H9 (cell line): ENCODE results near the gene RSU1. TPM values are rescaled to one million over a fixed set of nuclear protein-coding genes. Genes with fewer than 3 reads are reported as not detected.

ENCODE experiments used
- DNase-seq: peaks from one replicate; pipeline ENCODE4 v3.0.0-alpha.2; 2017
- H2AFZ ChIP-seq: one replicate; pipeline ENCODE4 v1.6.1; 2013; ENCODE audit warnings: mild to moderate bottlenecking, low read length, control low read depth, moderate library complexity
- H2AK5ac ChIP-seq: 2 replicates; pipeline ENCODE4 v1.6.1; 2013; ENCODE audit warnings: low read length, control low read depth, mixed read lengths; ENCODE audit not compliant: insufficient read length
- H2BK120ac ChIP-seq: one replicate; pipeline ENCODE4 v1.6.1; 2013; ENCODE audit warnings: low read depth, mild to moderate bottlenecking, low read length, control low read depth, inconsistent platforms; ENCODE audit not compliant: poor library complexity, severe bottlenecking
- H2BK12ac ChIP-seq: 2 replicates; pipeline ENCODE4 v1.6.1; 2013; ENCODE audit warnings: low read length, control low read depth, mixed read lengths, low read depth; ENCODE audit not compliant: insufficient read length
- H2BK15ac ChIP-seq: 2 replicates; pipeline ENCODE4 v1.6.1; 2013; ENCODE audit warnings: low read depth, low read length, control low read depth
- H2BK20ac ChIP-seq: one replicate; pipeline ENCODE4 v1.6.1; 2013; ENCODE audit warnings: low read depth, mild to moderate bottlenecking, low read length, control low read depth, inconsistent platforms; ENCODE audit not compliant: poor library complexity, severe bottlenecking
- H2BK5ac ChIP-seq: 2 replicates; pipeline ENCODE4 v1.6.1; 2013; ENCODE audit warnings: low read length, control low read depth, mixed read lengths; ENCODE audit not compliant: insufficient read length
- H3K14ac ChIP-seq: 2 replicates; pipeline ENCODE4 v1.6.1; 2013; ENCODE audit warnings: low read length, control low read depth; ENCODE audit not compliant: insufficient read depth
- H3K18ac ChIP-seq: 2 replicates; pipeline ENCODE4 v1.6.1; 2013; ENCODE audit warnings: low read depth, mild to moderate bottlenecking, mixed read lengths, low read length, control low read depth; ENCODE audit not compliant: insufficient read length
- H3K23ac ChIP-seq: 2 replicates; pipeline ENCODE4 v1.6.1; 2013; ENCODE audit warnings: low read length, control low read depth, mixed read lengths, low read depth; ENCODE audit not compliant: insufficient read length
- H3K23me2 ChIP-seq: 2 replicates; pipeline ENCODE4 v1.6.1; 2013; ENCODE audit warnings: low read depth, mild to moderate bottlenecking, mixed read lengths, low read length, control low read depth; ENCODE audit not compliant: insufficient read length, poor library complexity, severe bottlenecking
- H3K27ac ChIP-seq: 2 replicates; pipeline ENCODE4 v1.5.1; 2013; ENCODE audit warnings: low read length, control low read depth, mixed read lengths, low read depth; ENCODE audit not compliant: insufficient read length
- H3K27me3 ChIP-seq: 2 replicates; pipeline ENCODE4 v1.6.1; 2013; ENCODE audit warnings: low read length, control low read depth, inconsistent platforms; ENCODE audit not compliant: insufficient read depth
- H3K4ac ChIP-seq: 2 replicates; pipeline ENCODE4 v1.6.1; 2013; ENCODE audit warnings: low read depth, mild to moderate bottlenecking, control low read depth, inconsistent platforms, low read length, moderate library complexity
- H3K4me1 ChIP-seq: 2 replicates; pipeline ENCODE4 v1.6.1; 2013; ENCODE audit warnings: low read length, control low read depth, inconsistent platforms; ENCODE audit not compliant: insufficient read depth
- H3K4me2 ChIP-seq: 2 replicates; pipeline ENCODE4 v1.6.1; 2013; ENCODE audit warnings: low read length, control low read depth, mixed read lengths; ENCODE audit not compliant: insufficient read length, insufficient read depth
- H3K56ac ChIP-seq: 2 replicates; pipeline ENCODE4 v1.6.1; 2013; ENCODE audit warnings: low read depth, mild to moderate bottlenecking, mixed read lengths, low read length, control low read depth; ENCODE audit not compliant: insufficient read length
- H3K79me1 ChIP-seq: 2 replicates; pipeline ENCODE4 v1.6.1; 2013; ENCODE audit warnings: low read depth, mild to moderate bottlenecking, moderate library complexity, low read length, control low read depth, inconsistent platforms; ENCODE audit not compliant: insufficient read depth, poor library complexity, severe bottlenecking
- H3K79me2 ChIP-seq: 2 replicates; pipeline ENCODE4 v1.6.1; 2013; ENCODE audit warnings: low read length, control low read depth, inconsistent platforms; ENCODE audit not compliant: insufficient read depth
- H3K9ac ChIP-seq: 2 replicates; pipeline ENCODE4 v1.6.1; 2013; ENCODE audit warnings: low read length, control low read depth, mixed read lengths; ENCODE audit not compliant: insufficient read length; ENCODE audit errors: extremely low read depth
- H3K9me3 ChIP-seq: one replicate; pipeline ENCODE4 v1.6.1; 2013; ENCODE audit warnings: low read depth, low read length, inconsistent platforms; ENCODE audit not compliant: control insufficient read depth
- H3T11ph ChIP-seq: one replicate; pipeline ENCODE4 v1.6.1; 2013; ENCODE audit warnings: mild to moderate bottlenecking, low read length, control low read depth, inconsistent platforms
- H4K20me1 ChIP-seq: one replicate; pipeline ENCODE4 v1.6.1; 2013; ENCODE audit not compliant: control insufficient read depth, insufficient read length, insufficient read depth
- H4K5ac ChIP-seq: 2 replicates; pipeline ENCODE4 v1.6.1; 2013; ENCODE audit warnings: low read depth, mild to moderate bottlenecking, mixed read lengths, low read length, control low read depth; ENCODE audit not compliant: insufficient read length
- H4K8ac ChIP-seq: replicated peaks from 2 replicates; pipeline ENCODE4 v1.6.1; 2013; ENCODE audit warnings: low read length, control low read depth, mixed read lengths, low read depth; ENCODE audit not compliant: insufficient read length
- H4K91ac ChIP-seq: 2 replicates; pipeline ENCODE4 v1.6.1; 2013; ENCODE audit warnings: low read depth, mild to moderate bottlenecking, moderate library complexity, mixed read lengths, low read length, control low read depth; ENCODE audit not compliant: insufficient read length
- H3K27ac Mint-ChIP-seq, 3 experiments: 2 replicates in 2 of 3; 3 replicates in 1 of 3; pipeline ENCODE4 v1.8.0; 2020 to 2021; ENCODE audit warnings: mixed read lengths in 3 of 3, mild to moderate bottlenecking in 1 of 3, moderate library complexity in 1 of 3
- H3K27me3 Mint-ChIP-seq: 2 replicates; pipeline ENCODE4 v1.8.0; 2021; ENCODE audit warnings: low read depth, mild to moderate bottlenecking, moderate library complexity, mixed read lengths
- H3K36me3 Mint-ChIP-seq, 3 experiments: 2 replicates in 2 of 3; 3 replicates in 1 of 3; pipeline ENCODE4 v1.8.0; 2020 to 2021; ENCODE audit warnings: low read depth in 3 of 3, mixed read lengths in 3 of 3; ENCODE audit not compliant: insufficient read depth in 1 of 3
- H3K4me1 Mint-ChIP-seq, 2 experiments: 2 replicates each; pipeline ENCODE4 v1.8.0; 2020; ENCODE audit warnings: mixed read lengths in 2 of 2
- H3K4me3 Mint-ChIP-seq, 2 experiments: 2 replicates in 1 of 2; 3 replicates in 1 of 2; pipeline ENCODE4 v1.8.0; 2020 to 2021; ENCODE audit warnings: mild to moderate bottlenecking in 2 of 2, mixed read lengths in 2 of 2, moderate library complexity in 1 of 2
- H3K9me3 Mint-ChIP-seq, 2 experiments: 2 replicates in 1 of 2; 3 replicates in 1 of 2; pipeline ENCODE4 v1.8.0; 2020; ENCODE audit warnings: mild to moderate bottlenecking in 2 of 2, mixed read lengths in 2 of 2, moderate library complexity in 1 of 2
- CTCF ChIP-seq: fragments of 200-600 bp; sonication (generic); conservative IDR thresholded peaks from 3 replicates; pipeline ENCODE4 v1.8.0; 2021; ENCODE audit warnings: antibody characterized with exemption, mild to moderate bottlenecking
- WGBS: extraction: QIAGEN DNeasy Blood & Tissue Kit; methylation state at CpG from one replicate; pipeline ENCODE4 v1.1.7; 2013; ENCODE audit warnings: missing lambda C conversion rate, low lambda C conversion rate, mixed read lengths; ENCODE audit not compliant: insufficient read length; ENCODE audit errors: extremely low coverage; 5-methylcytosine and 5-hydroxymethylcytosine counted together
- total RNA-seq: library from RNA; stranded (reverse); gene quantifications from 2 replicates; pipeline ENCODE4 v1.2.1, GENCODE V29; 2021

Gene RSU1
- total RNA-seq, 1 experiment from 2014 or later = 59.4 TPM

- peaks cover 16 to 22% (median 20%) of the 10 kb centered on the region in 3 experiments for H3K36me3 Mint-ChIP-seq
- H3K4me3 Mint-ChIP-seq = no peak overlapping the region
Measured at GRCh38 chr10:16822027-16822426, 4.8 kb upstream of the RSU1 start.

More at GRCh38 chr10:16822027-16822426, 4.8 kb upstream of the RSU1 start:
- H2AK5ac ChIP-seq = no peak overlapping the region
- no peak overlapping the region for H2BK20ac ChIP-seq
- H3K9me3 ChIP-seq = peaks cover 20% of the 10 kb centered on the region
- H3K9ac ChIP-seq = no peak overlapping the region
- H3K23me2 ChIP-seq = no peaks in the 10 kb centered on the region
- no peak for DNase-seq
- no peak overlapping the region for H2BK5ac ChIP-seq
- H2BK120ac ChIP-seq = no peak overlapping the region
- H2AFZ ChIP-seq = no peak overlapping the region
- H4K20me1 ChIP-seq = no peaks in the 10 kb centered on the region
- no peaks in the 10 kb centered on the region for H3K4me1 ChIP-seq
- H3K27ac ChIP-seq = no peak overlapping the region
- H3K79me1 ChIP-seq = no peaks in the 10 kb centered on the region
- H3K18ac ChIP-seq = no peak overlapping the region
- H3K14ac ChIP-seq = no peak overlapping the region
- no peak overlapping the region for H4K5ac ChIP-seq
- no peak overlapping the region for H4K91ac ChIP-seq
- no peak overlapping the region for H2BK12ac ChIP-seq
- no peaks in the 10 kb centered on the region for H3K79me2 ChIP-seq
- no peak for TF ChIP-seq CTCF
- no peaks in the 10 kb centered on the region; the same call in 1 of the 2 replicates for H3K27me3 ChIP-seq
- H3K56ac ChIP-seq = no peak overlapping the region
- peaks cover 3 to 6% of the 10 kb centered on the region in 2 experiments for H3K4me1 Mint-ChIP-seq
- no peak overlapping the region for H3K4me2 ChIP-seq
- H2BK15ac ChIP-seq = no peak overlapping the region
- WGBS = no CpG with 5 or more reads among the region's 2 CpGs
- H3K27ac Mint-ChIP-seq = no peak overlapping the region
- H4K8ac ChIP-seq = no peak overlapping the region
- H3K23ac ChIP-seq = no peak overlapping the region
- no peak overlapping the region for H3T11ph ChIP-seq
- H3K27me3 Mint-ChIP-seq = peaks cover 13% of the 10 kb centered on the region
- H3K4ac ChIP-seq = no peak overlapping the region
- H3K9me3 Mint-ChIP-seq = peaks cover 27 to 32% of the 10 kb centered on the region in 2 experiments
